Glomerular endothelial cell (primary cell): ENCODE results near the gene MRPL18. TPM values are rescaled to one million over a fixed set of nuclear protein-coding genes. Genes with fewer than 3 reads are reported as not detected.
"Not testable (repeated sequence)": the region's sequence is repeated elsewhere in the genome, so short reads cannot be mapped to it uniquely, and the experiment has no call there.

ENCODE experiments used
- DNase-seq: peaks from one replicate; pipeline ENCODE4 v3.0.0-alpha.2; 2011; ENCODE audit warnings: low read depth, low spot score; ENCODE audit errors: extremely low read depth
- total RNA-seq: library from RNA; depleted of rRNA; stranded (reverse); fragments of >200 nt; gene quantifications from 2 replicates; pipeline ENCODE4 v1.2.3, GENCODE V29; 2015

The MRPL18 gene
- 63.6 and 73.0 TPM in 2 replicates for total RNA-seq

- peak; percentile 90 for DNase-seq
These were observed at the start of gene MRPL18 for GRCh38 chr6:159790149-159790955. MRPL18 (plus strand) TSS chr6:159790467; CDS start chr6:159790588, 121 bp downstream.

GRCh38 chr6:159742165-159742564, 48.1 kb upstream of the MRPL18 start:
- no peak for DNase-seq

- DNase-seq: no peak
These were observed 45.2 kb upstream of the MRPL18 start for GRCh38 chr6:159745081-159745480.

- no peak for DNase-seq
These were observed 43.5 kb upstream of the MRPL18 start for GRCh38 chr6:159746759-159747158.

GRCh38 chr6:159748127-159748526, 42.1 kb upstream of the MRPL18 start:
- DNase-seq: not testable (repeated sequence)

- DNase-seq: no peak
These were observed 38.8 kb upstream of the MRPL18 start for GRCh38 chr6:159751448-159751847.

- DNase-seq: no peak
These were observed 37.0 kb upstream of the MRPL18 start for GRCh38 chr6:159753081-159753872.

GRCh38 chr6:159754401-159754800, 35.9 kb upstream of the MRPL18 start:
- DNase-seq: no peak

- no peak for DNase-seq
These were observed 35.0 kb upstream of the MRPL18 start for GRCh38 chr6:159754959-159755914.

- no peak for DNase-seq
These were observed 33.8 kb upstream of the MRPL18 start for GRCh38 chr6:159756508-159756907.

GRCh38 chr6:159758031-159759001, 32.0 kb upstream of the MRPL18 start:
- no peak for DNase-seq

- no peak for DNase-seq
These were observed 30.6 kb upstream of the MRPL18 start for GRCh38 chr6:159759645-159760044.

- peak; percentile 41 for DNase-seq
These were observed 29.6 kb upstream of the MRPL18 start for GRCh38 chr6:159760602-159761057.

GRCh38 chr6:159761129-159761872, 29.0 kb upstream of the MRPL18 start:
- DNase-seq: no peak

GRCh38 chr6:159761873-159762680, 28.2 kb upstream of the MRPL18 start, which contains the start of gene ACAT2:
ACAT2 (plus strand) TSS chr6:159762045; CDS start chr6:159762088, 43 bp downstream.
- DNase-seq: peak; percentile 55

- no peak for DNase-seq
These were observed 27.5 kb upstream of the MRPL18 start for GRCh38 chr6:159762681-159763293.

GRCh38 chr6:159766906-159767305, 23.4 kb upstream of the MRPL18 start:
- DNase-seq: no peak
